DOHH2 (cell line): ENCODE measurements around the gene CTDP1.

Experiments used
- CTCF ChIP-seq: fragments of 200-600 bp; sonication (generic); IDR thresholded peaks from one replicate; pipeline ENCODE4 v1.5.1; 2014; ENCODE audit warnings: antibody characterized with exemption, mild to moderate bottlenecking, low read depth, low read length; ENCODE audit not compliant: poor library complexity, severe bottlenecking
- EZH2phosphoT487 ChIP-seq: fragments of 200-600 bp; sonication (generic); IDR thresholded peaks from 2 replicates; pipeline ENCODE4 v1.6.1; 2017; ENCODE audit warnings: borderline replicate concordance, mild to moderate bottlenecking, antibody characterized with exemption, low read length, moderate library complexity, mixed read lengths

DNA sequence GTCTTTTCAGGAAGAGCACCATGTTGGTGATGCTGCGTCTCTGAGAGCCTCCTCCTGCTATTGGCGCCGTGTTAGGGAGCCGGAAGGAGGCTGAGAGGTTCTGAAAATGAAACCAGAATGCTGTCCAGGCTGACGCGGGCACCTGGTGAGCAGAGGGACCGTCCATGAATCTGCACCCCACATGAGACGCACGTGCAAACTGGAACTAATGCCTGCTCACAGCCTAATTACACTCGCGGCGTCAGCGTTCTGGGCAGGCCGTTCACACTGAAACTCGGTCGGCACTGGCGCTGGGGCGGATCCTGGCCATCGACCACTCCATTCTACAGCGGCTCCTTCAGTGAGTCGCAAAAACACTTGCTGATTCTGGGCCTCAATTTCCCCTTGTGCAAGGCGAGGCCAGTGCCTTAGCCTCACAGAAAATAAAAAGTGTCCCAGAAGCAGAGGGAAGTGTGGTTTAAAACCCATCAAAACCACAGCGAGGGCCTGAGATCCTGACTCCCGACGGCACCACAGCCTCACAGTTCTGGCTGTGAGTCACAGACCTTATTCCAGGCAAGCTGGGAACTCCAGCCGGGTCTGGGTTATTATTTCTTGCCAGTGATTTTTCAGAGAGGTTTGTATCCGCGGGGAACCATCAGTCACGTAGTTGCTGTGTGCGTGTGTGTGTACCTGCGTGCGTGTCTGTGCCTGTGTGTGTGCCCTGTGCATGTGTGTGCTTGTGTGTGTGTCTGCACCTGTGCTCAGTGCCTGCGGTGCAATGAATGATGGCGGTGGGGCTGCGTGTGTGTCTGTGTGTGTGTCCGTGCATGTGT lies 49.1 kb upstream of the CTDP1 start:
- no peak for TF ChIP-seq CTCF
- no peak for TF ChIP-seq EZH2phosphoT487
